Esophagus mucosa (tissue), 1 donor: ENCODE measurements around the gene ZDHHC13. TPM values are rescaled to one million over a fixed set of nuclear protein-coding genes. Genes with fewer than 3 reads are reported as not detected.
"Not testable (repeated sequence)": the region's sequence is repeated elsewhere in the genome, so short reads cannot be mapped to it uniquely, and the experiment has no call there.

Experiments used
- ATAC-seq: fragments of 200-7000 bp; cut with Tn5 transposase; one replicate; pipeline ENCODE4 v1.9.1; 2020
- total RNA-seq: library from RNA; stranded (reverse); gene quantifications from one replicate; pipeline ENCODE4 v1.2.4, GENCODE V29; 2023
- donor health status: DM: yes; HTN: yes; CAD: no.

The ZDHHC13 gene
- total RNA-seq, 1 donor from 2014 or later: 36.5 TPM

GRCh38 chr11:19101796-19102520 lies 15.0 kb upstream of the ZDHHC13 start:
- ATAC-seq: peak; percentile 78

GRCh38 chr11:19102521-19102900 lies 14.5 kb upstream of the ZDHHC13 start:
- ATAC-seq: no peak

DNA sequence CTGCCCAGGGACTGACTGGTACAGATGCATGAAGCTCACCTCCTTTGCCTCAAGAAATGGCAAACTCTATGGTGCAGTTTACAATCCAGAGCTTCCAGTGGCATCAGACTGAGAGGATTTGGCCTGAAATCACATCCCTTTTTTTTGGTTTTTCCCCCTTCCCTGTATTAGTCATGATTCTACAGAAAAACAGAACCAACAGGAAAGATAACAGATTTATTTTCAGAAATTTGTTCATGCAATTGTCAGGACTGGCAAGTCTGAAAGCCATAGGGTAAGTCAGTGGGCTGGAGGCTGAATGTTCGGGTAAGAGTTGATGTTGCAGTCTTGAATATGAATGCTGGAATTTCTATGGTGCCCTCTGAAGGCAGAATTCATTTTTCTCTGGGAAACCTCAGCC lies 12.0 kb upstream of the ZDHHC13 start:
- no peak for ATAC-seq

DNA sequence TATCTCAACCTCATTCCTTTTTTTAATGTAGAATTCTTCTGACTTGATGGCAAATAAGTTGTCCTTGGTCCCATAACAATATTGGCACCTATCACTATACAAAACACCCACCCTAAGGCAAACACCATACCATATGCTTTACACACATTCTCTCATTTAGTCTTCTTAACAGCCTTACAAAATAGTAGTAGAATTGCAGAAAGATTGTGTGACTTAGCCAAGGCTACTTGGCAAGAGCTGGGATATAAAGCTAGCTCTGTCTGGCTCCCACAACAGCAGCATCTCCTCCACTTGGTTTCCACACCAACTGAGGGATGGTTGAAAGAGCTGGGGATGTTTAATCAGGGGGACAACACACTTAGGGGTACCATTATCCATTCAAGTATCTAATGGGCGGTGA lies 9.8 kb upstream of the ZDHHC13 start:
- ATAC-seq: no peak

DNA sequence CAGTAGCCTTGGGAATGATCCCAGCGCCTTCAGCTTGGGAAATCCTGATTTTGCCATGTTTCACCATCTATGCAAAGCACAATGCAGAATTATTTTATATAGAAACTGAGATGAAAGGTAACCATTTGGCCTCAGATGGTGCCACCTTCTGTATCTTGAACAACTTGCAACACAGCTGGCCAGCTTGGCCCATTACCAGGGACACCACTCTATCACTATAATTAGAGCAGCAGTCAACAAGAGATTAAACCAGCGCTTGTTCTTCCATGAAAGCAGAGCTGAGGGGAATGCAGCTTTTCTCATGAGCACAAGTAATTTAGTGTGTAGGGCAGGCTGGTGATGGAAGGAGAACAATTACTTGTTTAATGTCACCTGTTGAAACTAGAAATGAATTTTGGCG lies 6.7 kb upstream of the ZDHHC13 start:
- ATAC-seq: peak; percentile 20

- peak; percentile 51 for ATAC-seq
Measured at GRCh38 chr11:19111809-19112208, 5.2 kb upstream of the ZDHHC13 start.

GRCh38 chr11:19116276-19116970 lies 545 bp upstream of the ZDHHC13 start:
- no peak for ATAC-seq

DNA sequence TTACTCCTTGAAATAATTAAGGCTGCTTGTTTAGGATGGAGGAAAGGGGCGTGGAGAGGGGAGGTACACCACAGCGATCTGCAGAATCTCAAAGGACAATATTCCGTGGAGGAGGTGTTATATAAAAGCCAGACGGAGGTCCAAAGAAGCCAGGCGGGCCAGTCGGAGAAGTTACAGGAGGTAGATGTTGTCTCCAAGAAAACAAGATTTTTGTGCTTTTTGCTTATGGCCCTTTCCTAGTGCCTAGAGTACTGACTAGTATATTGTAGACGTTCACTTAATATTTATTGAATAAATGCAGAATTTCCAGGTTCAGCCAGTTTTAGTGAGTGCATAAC lies 761 bp downstream of the ZDHHC13 start:
- no peak for ATAC-seq

DNA sequence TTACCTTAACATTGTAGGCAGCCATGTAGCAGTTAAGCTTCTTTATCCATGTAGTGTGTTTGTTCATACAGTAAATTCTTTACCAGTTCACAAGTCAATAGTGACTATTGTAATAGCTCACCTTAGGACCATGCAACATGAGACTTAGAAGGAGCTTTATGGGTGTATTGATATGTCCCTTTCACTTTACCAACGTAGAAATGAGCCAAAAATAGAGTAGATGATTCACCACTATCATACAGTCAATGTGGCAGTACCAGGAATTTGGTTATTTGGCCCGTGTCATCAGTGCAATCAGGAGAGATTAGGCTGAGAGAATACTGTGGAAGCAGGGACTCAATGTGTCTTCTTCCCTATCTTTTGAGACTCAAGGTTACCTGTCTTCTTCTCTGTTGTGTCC lies 4.7 kb downstream of the ZDHHC13 start:
- ATAC-seq: peak; percentile 1

DNA sequence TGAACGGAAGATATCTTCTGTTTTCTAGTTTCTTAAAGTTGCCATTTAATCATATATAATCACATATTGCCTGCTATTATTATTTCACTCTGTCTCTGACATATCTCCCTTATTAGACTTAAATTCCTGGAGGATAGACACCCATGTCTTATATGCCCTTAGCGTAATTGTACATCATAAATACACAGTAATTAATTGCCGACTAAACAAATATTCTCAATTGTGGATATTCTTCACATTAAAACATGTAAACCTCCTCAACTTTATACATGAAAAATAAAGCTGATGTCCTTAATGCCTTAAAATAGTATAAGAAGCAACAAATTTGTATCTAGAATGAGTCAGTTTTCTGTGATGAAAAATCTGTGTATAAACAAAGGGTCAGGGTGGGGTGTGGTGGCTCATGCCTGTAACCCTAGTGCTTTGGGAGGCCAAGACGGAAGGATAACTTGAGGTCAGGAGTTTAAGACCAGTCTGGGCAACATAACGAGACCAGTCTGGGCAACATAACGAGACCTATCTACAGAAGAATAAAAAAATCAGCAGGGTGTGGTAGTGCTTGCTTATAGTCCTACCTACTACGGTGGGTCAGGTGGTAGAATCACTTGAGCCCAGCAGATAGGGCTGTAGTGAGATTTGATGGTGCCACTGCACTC lies 6.1 kb downstream of the ZDHHC13 start:
- peak; percentile 91 for ATAC-seq

GRCh38 chr11:19126562-19127325 lies 9.8 kb downstream of the ZDHHC13 start:
- ATAC-seq: not testable (repeated sequence)

DNA sequence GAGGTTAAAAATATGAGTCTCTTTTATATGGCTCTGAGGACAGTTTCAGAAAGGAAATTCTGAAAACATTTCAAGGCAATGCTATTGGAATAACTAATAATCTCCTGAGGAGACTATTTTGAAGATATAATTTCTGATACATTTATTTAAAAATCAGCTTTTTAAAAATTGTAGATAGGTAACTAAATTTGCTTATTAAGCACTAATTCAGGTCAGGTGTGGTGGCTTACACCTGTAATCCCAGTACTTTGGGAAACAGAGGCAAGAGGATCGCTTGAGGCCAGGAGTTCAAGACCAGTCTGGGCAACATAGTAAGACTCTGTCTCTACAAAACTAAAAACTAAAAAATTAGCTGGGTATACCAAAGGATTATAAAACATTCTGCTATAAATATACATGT lies 17.0 kb downstream of the ZDHHC13 start:
- ATAC-seq: no peak

GRCh38 chr11:19136884-19137283 lies 19.9 kb downstream of the ZDHHC13 start:
- not testable (repeated sequence) for ATAC-seq

GRCh38 chr11:19145319-19145718 lies 28.4 kb downstream of the ZDHHC13 start:
- ATAC-seq: no peak

DNA sequence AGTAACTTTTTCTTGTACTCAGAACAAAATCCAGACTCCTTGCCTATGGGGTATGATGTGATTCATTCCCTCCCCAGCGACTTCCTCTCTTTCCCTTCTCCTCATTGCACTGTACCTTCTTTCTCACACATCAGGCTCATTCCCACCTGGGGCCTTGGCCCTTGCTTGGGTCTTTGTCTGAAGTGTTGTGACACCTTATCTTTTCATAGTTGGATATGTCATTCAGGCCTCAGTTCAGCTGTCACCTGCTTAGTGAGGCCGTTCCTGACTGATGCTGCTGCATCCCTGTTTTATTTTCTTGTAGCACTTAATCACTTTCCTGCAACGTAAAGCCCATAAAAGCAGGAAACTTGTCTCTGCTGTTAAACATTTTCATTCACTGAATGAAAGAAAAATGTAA lies 39.9 kb downstream of the ZDHHC13 start:
- ATAC-seq: no peak

- ATAC-seq: no peak
Measured at GRCh38 chr11:19160847-19161246, 43.9 kb downstream of the ZDHHC13 start.

- ATAC-seq: no peak
Measured at GRCh38 chr11:19161651-19162050, 44.7 kb downstream of the ZDHHC13 start.

- ATAC-seq: no peak
Measured at GRCh38 chr11:19162951-19163505, 46.1 kb downstream of the ZDHHC13 start.

GRCh38 chr11:19163617-19164016 lies 46.6 kb downstream of the ZDHHC13 start:
- no peak for ATAC-seq

DNA sequence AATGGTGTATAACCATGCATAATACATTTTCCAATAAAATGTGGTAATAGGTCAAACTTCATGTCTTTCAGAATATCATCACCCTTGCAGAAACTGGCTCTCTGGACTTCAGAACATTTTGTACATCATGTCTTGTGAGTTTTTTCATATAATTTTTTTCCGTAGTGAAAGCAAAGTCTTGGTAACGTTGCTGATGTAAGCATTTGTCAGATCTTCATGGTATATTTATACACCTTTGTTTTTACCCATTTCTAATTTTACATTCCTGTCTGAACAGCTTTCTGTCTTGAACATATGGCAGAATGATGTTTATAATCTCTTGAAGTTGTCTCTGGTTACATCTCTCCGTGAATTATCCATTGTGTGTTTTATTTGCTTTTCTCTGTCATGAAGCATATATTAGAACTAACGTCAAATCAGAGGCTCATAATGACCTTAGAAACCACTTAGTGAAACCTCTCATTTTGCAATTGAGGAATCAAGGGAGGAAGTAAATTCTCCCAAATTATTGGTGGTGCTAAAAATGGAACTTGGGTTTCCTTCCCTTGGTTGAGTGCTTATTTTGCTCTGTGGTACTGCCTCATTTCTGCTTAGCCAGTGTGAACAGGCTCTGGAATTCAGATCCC lies 47.4 kb downstream of the ZDHHC13 start:
- ATAC-seq: no peak

GRCh38 chr11:19164881-19165280 lies 47.9 kb downstream of the ZDHHC13 start:
- no peak for ATAC-seq

GRCh38 chr11:19168090-19168489 lies 51.1 kb downstream of the ZDHHC13 start:
- ATAC-seq: no peak
